ENCODE results near the gene OLFM1. TPM values are rescaled to one million over a fixed set of nuclear protein-coding genes. Genes with fewer than 3 reads are reported as not detected.

OLFM1 gene
- total and polyA plus RNA-seq, 2 of the 4 experiments (the other 2 are of a cell fraction), result 0.36 to 0.38 TPM

DNA sequence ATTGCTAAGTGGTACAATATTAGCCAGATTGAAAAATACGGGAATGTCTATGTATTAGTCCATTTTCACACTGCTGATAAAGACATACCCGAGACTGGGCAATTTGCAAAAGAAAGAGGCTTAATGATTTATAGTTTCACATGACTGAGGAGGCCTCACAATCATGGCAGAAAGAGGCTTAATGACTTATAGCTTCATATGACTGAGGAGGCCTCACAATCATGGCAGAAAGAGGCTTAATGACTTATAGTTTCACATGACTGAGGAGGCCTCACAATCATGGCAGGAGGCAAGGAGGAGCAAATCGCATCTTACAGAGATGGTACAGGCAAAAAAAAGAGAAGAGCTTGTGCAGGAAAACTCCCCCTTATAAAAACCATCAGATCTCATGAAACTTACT lies 32.3 kb upstream of the OLFM1 start:
- Histone ChIP-seq H3K56ac (ENCODE audit: extremely low read depth, insufficient read depth, low read length) (no peak overlapping the region), H2BK5ac (ENCODE audit: low read depth, low read length, poor library complexity, severe bottlenecking) (no peak overlapping the region), H3K4me3 (ENCODE audit: insufficient read depth, low read depth, low read length) (no peak overlapping the region), H4K91ac (ENCODE audit: insufficient read depth, low read depth, low read length) (no peak overlapping the region), H2BK120ac (ENCODE audit: low read depth, low read length) (no peak overlapping the region), H3K36me3 (ENCODE audit: control insufficient read depth, insufficient read depth, low read length) (no peaks in the 10 kb centered on the region), H3K4ac (ENCODE audit: low read depth, low read length) (no peak overlapping the region), H3K27me3 (ENCODE audit: control insufficient read depth, insufficient read depth, low read length) (no peaks in the 10 kb centered on the region; the same call in 1 of the 2 replicates), H3K4me1 (ENCODE audit: control insufficient read depth, insufficient read depth, low read length) (no peaks in the 10 kb centered on the region), H4K20me1 (ENCODE audit: insufficient read depth, low read length) (no peaks in the 10 kb centered on the region), H2BK20ac (ENCODE audit: low read depth, low read length) (no peak overlapping the region), H3K18ac (ENCODE audit: low read depth, low read length) (no peak overlapping the region), H3K9me1 (ENCODE audit: insufficient read depth, low read length) (no peaks in the 10 kb centered on the region), H4K8ac (ENCODE audit: low read depth in 2 of 2, low read length in 2 of 2) (no peak overlapping the region), H3K79me1 (ENCODE audit: low read depth in 1 of 2, low read length in 2 of 2) (no peaks in the 10 kb centered on the region), H2BK15ac (ENCODE audit: low read depth, low read length) (no peak overlapping the region), H2AK9ac (replicated peaks; ENCODE audit: low read depth, low read length, poor library complexity) (no peak overlapping the region), H3K14ac (replicated peaks; ENCODE audit: low read depth, low read length) (no peak overlapping the region), H3K27ac (ENCODE audit: insufficient read depth, low read length) (no peak overlapping the region), H3K4me2 (ENCODE audit: low read depth, low read length) (no peak overlapping the region), H3K9me3 (ENCODE audit: control insufficient read depth, insufficient read depth, low read length) (no peaks in the 10 kb centered on the region; the same call in 1 of the 2 replicates), H2AFZ (replicated peaks; ENCODE audit: low read length, poor library complexity) (no peak overlapping the region), H4K5ac (ENCODE audit: low read depth, low read length) (no peak overlapping the region), H3K23ac (ENCODE audit: low read depth, low read length) (no peak overlapping the region), H2AK5ac (ENCODE audit: low read depth, low read length) (no peak overlapping the region), H3K9ac (ENCODE audit: low read depth, low read length) (no peak overlapping the region)
- ChIA-PET CTCF (no interaction called here), POLR2A (ENCODE audit: unreplicated experiment) (no interaction called here)
- ATAC-seq (ENCODE audit: low read depth) (no peak), DNase-seq (no peak)
- BruUV-seq (replicated peaks), result no TSS peak
- intact Hi-C loops (cut with micrococcal nuclease), result no loop called here
- TF ChIP-seq SMC3 (IDR thresholded peaks at IDR 0.05; ENCODE audit: low read depth, low read length), result no peak
- no peak for TF ChIP-seq BHLHE40 (IDR thresholded peaks at IDR 0.05; ENCODE audit: low read depth, low read length)
- no peak for TF ChIP-seq CHD1 (IDR thresholded peaks at IDR 0.05; ENCODE audit: low read depth, low read length)
- no peak for TF ChIP-seq CEBPB (IDR thresholded peaks at IDR 0.05; ENCODE audit: low read depth, low read length)
- TF ChIP-seq RCOR1 (IDR thresholded peaks at IDR 0.05; ENCODE audit: insufficient replicate concordance, low read length), result no peak
- TF ChIP-seq, protein P1, sequence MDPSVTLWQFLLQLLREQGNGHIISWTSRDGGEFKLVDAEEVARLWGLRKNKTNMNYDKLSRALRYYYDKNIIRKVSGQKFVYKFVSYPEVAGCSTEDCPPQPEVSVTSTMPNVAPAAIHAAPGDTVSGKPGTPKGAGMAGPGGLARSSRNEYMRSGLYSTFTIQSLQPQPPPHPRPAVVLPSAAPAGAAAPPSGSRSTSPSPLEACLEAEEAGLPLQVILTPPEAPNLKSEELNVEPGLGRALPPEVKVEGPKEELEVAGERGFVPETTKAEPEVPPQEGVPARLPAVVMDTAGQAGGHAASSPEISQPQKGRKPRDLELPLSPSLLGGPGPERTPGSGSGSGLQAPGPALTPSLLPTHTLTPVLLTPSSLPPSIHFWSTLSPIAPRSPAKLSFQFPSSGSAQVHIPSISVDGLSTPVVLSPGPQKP (IDR thresholded peaks at IDR 0.05; ENCODE audit: borderline replicate concordance, low read depth, low read length), result no peak
- no peak for TF ChIP-seq POLR2A (IDR thresholded peaks at IDR 0.05; ENCODE audit: low read depth, low read length)
- no peak for TF ChIP-seq NFE2L2 (IDR thresholded peaks at IDR 0.05; ENCODE audit: low read depth, low read length)
- no peak for TF ChIP-seq MAZ (IDR thresholded peaks at IDR 0.05; ENCODE audit: borderline replicate concordance, low read depth, low read length)
- no peak for TF ChIP-seq CTCF (conservative IDR thresholded peaks at IDR 0.05; ENCODE audit: low read depth, low read length)
- TF ChIP-seq FOS (IDR thresholded peaks at IDR 0.05; ENCODE audit: low read depth, low read length), result no peak
- TF ChIP-seq RAD21 (IDR thresholded peaks at IDR 0.05; ENCODE audit: low read length), result no peak
- dilution Hi-C loops (cut with HindIII; ENCODE audit: low sequenced_read_pairs, unreplicated experiment), result no loop called here
- WGBS, 2 experiments (ENCODE audit: extremely low coverage in 2 of 2, insufficient read length in 1 of 2), result no CpG with 5 or more reads among the region's 3 CpGs
- in situ Hi-C loops (cut with MboI; ENCODE audit: low sequenced_read_pairs), result no loop called here

All from IMR-90 (cell line).